Measurements from ENCODE around the gene COX6A1.
A peak's percentile ranks its signal among the peaks of the same experiment; 100 is the strongest.
"Not testable (repeated sequence)": the region's sequence is repeated elsewhere in the genome, so short reads cannot be mapped to it uniquely, and the experiment has no call there.

The COX6A1 gene

DNA sequence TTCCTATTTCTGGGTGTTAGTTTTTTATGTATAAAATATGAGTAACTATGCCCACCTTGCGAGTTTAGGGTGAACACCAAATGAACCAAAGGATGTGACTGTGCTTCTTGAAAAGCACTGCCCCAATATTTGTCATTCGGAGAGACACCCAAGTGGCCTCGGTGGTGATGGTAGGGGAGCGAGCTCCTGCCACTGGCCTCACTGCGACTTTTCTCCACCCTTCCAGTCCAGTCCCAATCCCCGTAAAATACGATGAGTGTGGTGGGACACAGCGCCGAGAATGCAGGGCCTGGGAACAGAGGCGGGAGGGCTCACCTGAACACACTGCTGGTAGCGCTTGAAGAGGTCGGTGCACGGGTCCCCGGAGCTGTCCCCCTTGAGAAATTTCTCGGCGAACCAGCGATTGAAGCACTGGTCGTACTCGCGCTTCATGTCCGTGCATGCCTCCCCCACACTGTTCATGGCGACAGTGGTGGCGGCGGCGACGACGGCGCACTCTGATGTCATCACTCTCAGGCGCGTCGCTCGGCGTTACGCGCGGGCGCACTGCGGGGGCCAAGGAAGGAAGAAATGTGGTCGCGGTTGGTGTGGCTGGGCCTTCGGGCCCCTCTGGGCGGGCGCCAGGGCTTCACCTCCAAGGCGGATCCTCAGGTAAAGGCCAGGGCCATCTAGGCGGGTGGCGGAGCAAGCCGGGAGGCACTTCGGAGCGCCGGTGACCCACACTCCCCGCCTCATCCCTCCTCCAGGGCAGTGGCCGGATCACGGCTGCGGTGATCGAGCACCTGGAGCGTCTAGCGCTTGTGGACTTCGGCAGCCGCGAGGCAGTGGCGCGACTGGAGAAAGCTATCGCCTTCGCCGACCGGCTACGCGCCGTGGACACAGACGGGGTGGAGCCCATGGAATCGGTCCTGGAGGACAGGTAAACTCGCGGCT is 8.3 kb downstream of the COX6A1 start, which contains the start of the genes GATC and TRIAP1:
Gene GATC, plus strand, starts transcription at position 534 of the 933 bp plus-strand sequence. Its CDS starts 37 bp downstream, at position 571.
Gene TRIAP1, minus strand, starts transcription at position 474 of the 933 bp plus-strand sequence. Its CDS starts 12 bp downstream, at position 462.
- no peak for TF ChIP-seq CTCF (conservative IDR thresholded peaks at IDR 0.05)
- H3K27ac ChIP-seq: peak within 1 kb of the TSS; percentile 89

DNA sequence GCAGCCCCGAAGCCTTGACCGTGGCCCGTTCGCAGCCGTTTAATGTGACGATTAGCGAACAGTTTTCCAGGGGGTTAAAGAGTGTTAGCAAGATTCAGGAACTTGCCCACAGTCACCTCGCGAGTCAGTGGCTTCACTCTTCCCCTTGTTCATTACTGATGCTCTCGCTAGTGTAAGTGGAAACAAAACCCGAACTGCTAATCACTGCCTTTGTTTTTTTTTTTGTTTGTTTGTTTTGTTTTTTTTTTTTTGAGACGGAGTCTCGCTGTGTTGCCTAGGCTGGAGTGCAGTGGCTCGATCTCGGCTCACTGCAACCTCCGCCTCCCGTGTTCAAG is 8.9 kb downstream of the COX6A1 start:
- peak overlapping the region; percentile 89 for H3K27ac ChIP-seq

- no peak for TF ChIP-seq CTCF (conservative IDR thresholded peaks at IDR 0.05)
- H3K27ac ChIP-seq: peak overlapping the region; percentile 89; the same call in 1 of the 2 replicates
Measured at GRCh38 chr12:120447992-120448391, 10.1 kb downstream of the COX6A1 start.

DNA sequence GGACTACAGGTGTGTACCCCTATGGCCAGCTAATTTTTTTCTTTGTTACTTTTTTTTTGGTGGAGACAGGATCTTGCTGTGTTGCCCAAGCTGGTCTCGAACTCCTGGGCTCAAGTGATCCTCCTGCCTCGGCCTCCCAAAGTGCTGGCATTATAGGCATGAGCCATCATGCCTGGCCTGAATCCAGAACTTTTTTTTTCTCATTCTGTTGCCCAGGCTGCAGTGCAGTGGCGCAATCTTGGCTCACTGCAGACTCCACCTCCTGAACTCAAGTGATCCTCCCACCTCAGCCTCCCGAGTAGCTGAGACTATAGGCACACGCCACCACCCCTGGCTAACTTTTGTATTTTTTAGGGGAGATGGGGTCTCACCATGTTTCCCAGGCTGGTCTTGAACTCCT is 14.6 kb downstream of the COX6A1 start:
- not testable (repeated sequence) for H3K27ac ChIP-seq

- H3K27ac ChIP-seq: no peak overlapping the region
Measured at GRCh38 chr12:120453060-120453750, 15.3 kb downstream of the COX6A1 start.

DNA sequence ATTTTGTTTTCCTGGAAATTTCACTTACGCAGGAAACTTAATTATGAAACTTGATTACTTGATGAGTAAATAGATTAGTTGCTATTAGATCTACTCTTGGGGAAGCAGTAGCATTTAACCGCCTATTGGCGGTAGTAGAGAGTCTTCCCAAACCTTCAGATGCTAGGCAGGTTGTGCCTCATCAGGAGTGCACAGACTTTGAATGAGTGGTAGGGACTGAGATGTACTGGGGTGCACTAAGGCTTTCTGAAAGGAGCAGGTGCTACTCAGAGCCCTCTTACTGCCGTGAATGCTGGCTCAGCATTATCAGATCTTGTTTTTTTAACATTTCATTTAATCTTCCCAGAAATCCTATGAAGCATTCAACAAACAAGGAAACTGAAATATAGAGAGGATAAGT is 16.1 kb downstream of the COX6A1 start:
- H3K27ac ChIP-seq: no peak overlapping the region
- peak; percentile 85 for TF ChIP-seq CTCF (conservative IDR thresholded peaks at IDR 0.05)

More at GRCh38 chr12:120453060-120453750, 15.3 kb downstream of the COX6A1 start:
- TF ChIP-seq CTCF (conservative IDR thresholded peaks at IDR 0.05): no peak

DNA sequence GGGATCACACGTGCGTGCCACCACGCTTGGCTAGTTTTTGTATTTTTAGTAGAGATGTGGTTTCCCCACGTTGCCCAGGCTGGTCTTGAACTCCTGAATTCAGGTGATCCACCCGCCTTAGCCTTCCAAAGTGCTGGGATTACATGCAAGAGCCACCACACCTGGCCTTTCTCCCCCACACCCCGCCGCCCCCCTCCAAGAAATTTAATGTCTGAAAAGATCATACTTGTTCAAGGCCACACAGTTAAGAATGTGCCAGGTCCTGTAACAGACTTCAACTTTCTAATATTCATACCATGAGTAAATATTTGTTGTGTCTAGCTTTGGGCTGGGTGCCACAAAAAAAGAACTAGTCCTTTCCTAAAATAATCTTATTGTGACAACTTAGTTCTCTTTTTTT is 17.4 kb downstream of the COX6A1 start:
- no peak for TF ChIP-seq CTCF (conservative IDR thresholded peaks at IDR 0.05)
- H3K27ac ChIP-seq: no peak overlapping the region

- no peak overlapping the region for H3K27ac ChIP-seq
- TF ChIP-seq CTCF (conservative IDR thresholded peaks at IDR 0.05): peak; percentile 49
Measured at GRCh38 chr12:120457133-120457532, 19.2 kb downstream of the COX6A1 start.
